GM21367 (cell line): ENCODE data around the gene IKZF1.

Experiments
- ATAC-seq: cut with Tn5 transposase; IDR thresholded peaks from one replicate; pipeline ENCODE4 v1.9.1; 2021; ENCODE audit not compliant: unreplicated experiment

The IKZF1 gene

GRCh38 chr7:50282813-50283605, 21.5 kb upstream of the IKZF1 start:
- ATAC-seq: no peak

GRCh38 chr7:50283731-50284130, 20.8 kb upstream of the IKZF1 start:
- ATAC-seq: no peak

GRCh38 chr7:50284296-50284695, 20.2 kb upstream of the IKZF1 start:
- ATAC-seq: no peak

GRCh38 chr7:50285269-50285668, 19.2 kb upstream of the IKZF1 start:
- ATAC-seq: no peak

GRCh38 chr7:50287129-50287528, 17.4 kb upstream of the IKZF1 start:
- ATAC-seq: no peak

GRCh38 chr7:50292165-50292757, 12.3 kb upstream of the IKZF1 start:
- ATAC-seq: no peak

- no peak for ATAC-seq
These were observed 11.8 kb upstream of the IKZF1 start for GRCh38 chr7:50292763-50293162.

- ATAC-seq: peak; percentile 49
These were observed 10.9 kb upstream of the IKZF1 start for GRCh38 chr7:50293509-50294179.

GRCh38 chr7:50295133-50295532, 9.4 kb upstream of the IKZF1 start:
- ATAC-seq: no peak

- ATAC-seq: no peak
These were observed 7.7 kb upstream of the IKZF1 start for GRCh38 chr7:50296799-50297198.

- no peak for ATAC-seq
These were observed 5.5 kb upstream of the IKZF1 start for GRCh38 chr7:50298811-50299562.

GRCh38 chr7:50300336-50300735, 4.2 kb upstream of the IKZF1 start:
- no peak for ATAC-seq

GRCh38 chr7:50302486-50303334, 1.8 kb upstream of the IKZF1 start:
- ATAC-seq: no peak

GRCh38 chr7:50303335-50304128, 984 bp upstream of the IKZF1 start:
- ATAC-seq: peak; percentile 25

- ATAC-seq: peak; percentile 37
These were observed 531 bp downstream of the IKZF1 start for GRCh38 chr7:50304911-50305582.

GRCh38 chr7:50305583-50306493, 1.3 kb downstream of the IKZF1 start:
- no peak for ATAC-seq

- no peak for ATAC-seq
These were observed 2.2 kb downstream of the IKZF1 start for GRCh38 chr7:50306494-50307367.
